Suprapubic skin (tissue), 4 donors: ENCODE measurements around the gene CNOT6L. TPM values are rescaled to one million over a fixed set of nuclear protein-coding genes. Genes with fewer than 3 reads are reported as not detected.

Experiments used
- DNase-seq, 2 donors: peaks; one replicate each; pipeline ENCODE4 v3.0.0-alpha.2; 2019; ENCODE audit warnings: low spot score in 2 of 2
- H3K27ac ChIP-seq: fragments of 200-600 bp; sonication (generic); one replicate; pipeline ENCODE4 v1.5.1; 2019
- H3K27me3 ChIP-seq: fragments of 200-600 bp; sonication (generic); one replicate; pipeline ENCODE4 v1.5.1; 2019
- H3K36me3 ChIP-seq: fragments of 200-600 bp; sonication (generic); one replicate; pipeline ENCODE4 v1.5.1; 2019
- H3K4me1 ChIP-seq: fragments of 200-600 bp; sonication (generic); one replicate; pipeline ENCODE4 v1.5.1; 2019
- H3K4me3 ChIP-seq: fragments of 200-600 bp; sonication (generic); one replicate; pipeline ENCODE4 v1.5.1; 2019; ENCODE audit warnings: mild to moderate bottlenecking
- H3K9me3 ChIP-seq: fragments of 200-600 bp; sonication (generic); one replicate; pipeline ENCODE4 v1.5.1; 2019
- EP300 ChIP-seq: sonication (generic); formaldehyde crosslinking; IDR thresholded peaks from one replicate; pipeline ENCODE4 v1.6.1; 2017; ENCODE audit warnings: antibody characterized with exemption
- POLR2A ChIP-seq, 2 donors: fragments of 450-650 bp; IDR thresholded peaks; one replicate each; pipeline ENCODE4 v1.6.1; 2017; ENCODE audit warnings: antibody characterized with exemption in 2 of 2, mild to moderate bottlenecking in 2 of 2, moderate library complexity in 2 of 2
- POLR2AphosphoS5 ChIP-seq, 3 donors: sonication (generic); formaldehyde crosslinking; IDR thresholded peaks; one replicate each; pipeline ENCODE4 v1.6.1; 2017; ENCODE audit warnings: antibody characterized with exemption in 3 of 3
- WGBS: methylation state at CpG from one replicate; pipeline ENCODE4 v1.1.5; 2018; 5-methylcytosine and 5-hydroxymethylcytosine counted together
- total RNA-seq, 4 donors: library from RNA; depleted of rRNA; stranded (reverse); fragments of >200 nt; gene quantifications; one replicate each; pipeline ENCODE4 v1.1.0, GENCODE V29; 2016
- TF ChIP-seq, protein P1 (sequence below), 2 donors: fragments of 200-600 bp in 1 of 2; fragments of 450-650 bp in 1 of 2; sonication (generic) in 1 of 2; IDR thresholded peaks; one replicate each; pipeline ENCODE4 v1.5.1; 2016 to 2019; ENCODE audit warnings: antibody characterized with exemption in 2 of 2, mild to moderate bottlenecking in 1 of 2, moderate library complexity in 1 of 2

The CNOT6L gene
- total RNA-seq, 4 donors from 2014 or later, result 21.3 to 45.8 (median 39.6) TPM

DNA sequence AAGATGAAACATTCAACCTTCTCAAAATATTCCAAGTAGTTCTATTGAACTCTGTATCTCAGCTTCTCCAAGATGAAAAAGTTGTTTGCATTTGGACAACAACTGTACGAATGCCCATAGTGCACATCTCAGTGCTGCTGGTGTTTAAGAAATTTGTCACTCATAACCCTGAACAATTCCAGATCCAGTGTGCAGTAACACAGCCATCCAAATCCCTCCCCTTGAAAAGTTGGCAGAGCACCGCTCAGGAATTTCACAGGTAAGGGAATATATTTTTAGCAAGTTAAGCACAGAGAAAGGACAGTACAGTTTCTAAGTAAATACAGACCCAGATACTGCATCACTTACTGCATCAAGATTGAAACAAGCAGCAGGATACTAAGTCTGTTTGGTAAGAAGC lies 104.7 kb downstream of the CNOT6L start:
- Histone ChIP-seq H3K27ac (no peak overlapping the region), H3K9me3 (no peaks in the 10 kb centered on the region), H3K4me3 (no peak overlapping the region), H3K4me1 (no peaks in the 10 kb centered on the region), H3K27me3 (no peaks in the 10 kb centered on the region), H3K36me3 (no peaks in the 10 kb centered on the region)
- no peak for DNase-seq
- TF ChIP-seq POLR2A (IDR thresholded peaks at IDR 0.05) (no peak), EP300 (no peak), POLR2AphosphoS5 (IDR thresholded peaks at IDR 0.05) (no peak)
- TF ChIP-seq, protein P1, sequence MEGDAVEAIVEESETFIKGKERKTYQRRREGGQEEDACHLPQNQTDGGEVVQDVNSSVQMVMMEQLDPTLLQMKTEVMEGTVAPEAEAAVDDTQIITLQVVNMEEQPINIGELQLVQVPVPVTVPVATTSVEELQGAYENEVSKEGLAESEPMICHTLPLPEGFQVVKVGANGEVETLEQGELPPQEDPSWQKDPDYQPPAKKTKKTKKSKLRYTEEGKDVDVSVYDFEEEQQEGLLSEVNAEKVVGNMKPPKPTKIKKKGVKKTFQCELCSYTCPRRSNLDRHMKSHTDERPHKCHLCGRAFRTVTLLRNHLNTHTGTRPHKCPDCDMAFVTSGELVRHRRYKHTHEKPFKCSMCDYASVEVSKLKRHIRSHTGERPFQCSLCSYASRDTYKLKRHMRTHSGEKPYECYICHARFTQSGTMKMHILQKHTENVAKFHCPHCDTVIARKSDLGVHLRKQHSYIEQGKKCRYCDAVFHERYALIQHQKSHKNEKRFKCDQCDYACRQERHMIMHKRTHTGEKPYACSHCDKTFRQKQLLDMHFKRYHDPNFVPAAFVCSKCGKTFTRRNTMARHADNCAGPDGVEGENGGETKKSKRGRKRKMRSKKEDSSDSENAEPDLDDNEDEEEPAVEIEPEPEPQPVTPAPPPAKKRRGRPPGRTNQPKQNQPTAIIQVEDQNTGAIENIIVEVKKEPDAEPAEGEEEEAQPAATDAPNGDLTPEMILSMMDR (IDR thresholded peaks at IDR 0.05), result no peak
- 67% methylated on average over 2 of the region's 2 CpGs for WGBS

DNA sequence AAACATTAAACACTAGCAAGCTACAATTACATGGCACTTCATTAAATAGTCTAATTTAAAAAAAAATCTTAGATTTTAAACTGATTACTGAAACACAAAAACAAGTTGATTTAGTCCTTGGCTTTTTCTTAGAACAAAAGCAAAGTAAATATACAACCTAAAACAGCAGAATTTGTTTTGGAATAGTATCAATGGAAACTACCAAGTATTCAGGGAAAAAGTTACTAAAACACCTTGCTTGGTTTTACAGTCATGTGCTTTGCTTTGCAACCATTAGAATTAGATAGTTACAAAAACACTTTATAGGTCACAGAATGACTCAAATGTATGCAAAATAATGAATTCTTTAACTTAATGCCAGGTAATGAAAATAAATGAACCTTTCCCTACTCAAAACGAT lies 105.3 kb downstream of the CNOT6L start:
- H3K4me3 ChIP-seq, result no peak overlapping the region
- no peak for DNase-seq
- H3K4me1 ChIP-seq, result no peaks in the 10 kb centered on the region
- no peaks in the 10 kb centered on the region for H3K27me3 ChIP-seq
- H3K27ac ChIP-seq, result no peak overlapping the region
- WGBS, result 77% methylated on average over 1 of the region's 1 CpG
- TF ChIP-seq EP300 (no peak), POLR2AphosphoS5 (IDR thresholded peaks at IDR 0.05) (no peak), POLR2A (IDR thresholded peaks at IDR 0.05) (no peak)
- TF ChIP-seq, protein P1 (IDR thresholded peaks at IDR 0.05), result no peak
- H3K36me3 ChIP-seq, result no peaks in the 10 kb centered on the region
- no peaks in the 10 kb centered on the region for H3K9me3 ChIP-seq

DNA sequence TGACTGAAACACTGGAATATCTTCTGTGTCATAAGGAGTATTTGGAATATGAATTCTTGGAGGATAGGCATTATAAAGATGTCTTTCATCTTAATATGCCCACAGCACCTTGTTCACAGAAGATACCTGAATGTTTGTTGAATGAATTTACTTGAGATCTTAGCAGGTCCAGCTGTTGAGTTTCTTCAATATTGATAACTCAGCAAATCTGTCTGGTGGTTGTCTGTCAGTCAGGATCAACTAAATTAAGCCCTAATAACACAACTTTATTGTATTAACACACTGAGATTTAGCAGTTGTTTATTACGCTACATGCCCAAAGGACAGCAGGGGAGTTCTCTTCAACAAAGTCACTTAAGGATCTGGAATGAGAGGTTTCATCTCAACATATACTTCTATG lies 106.5 kb downstream of the CNOT6L start:
- TF ChIP-seq POLR2AphosphoS5 (IDR thresholded peaks at IDR 0.05) (no peak), POLR2A (IDR thresholded peaks at IDR 0.05) (no peak), EP300 (no peak)
- TF ChIP-seq, protein P1 (IDR thresholded peaks at IDR 0.05), result no peak
- Histone ChIP-seq H3K27me3 (no peaks in the 10 kb centered on the region), H3K9me3 (no peaks in the 10 kb centered on the region), H3K4me1 (no peaks in the 10 kb centered on the region), H3K4me3 (no peak overlapping the region), H3K36me3 (no peaks in the 10 kb centered on the region), H3K27ac (no peak overlapping the region)
- DNase-seq, result no peak
- WGBS, result 91% methylated on average over 1 of the region's 1 CpG

DNA sequence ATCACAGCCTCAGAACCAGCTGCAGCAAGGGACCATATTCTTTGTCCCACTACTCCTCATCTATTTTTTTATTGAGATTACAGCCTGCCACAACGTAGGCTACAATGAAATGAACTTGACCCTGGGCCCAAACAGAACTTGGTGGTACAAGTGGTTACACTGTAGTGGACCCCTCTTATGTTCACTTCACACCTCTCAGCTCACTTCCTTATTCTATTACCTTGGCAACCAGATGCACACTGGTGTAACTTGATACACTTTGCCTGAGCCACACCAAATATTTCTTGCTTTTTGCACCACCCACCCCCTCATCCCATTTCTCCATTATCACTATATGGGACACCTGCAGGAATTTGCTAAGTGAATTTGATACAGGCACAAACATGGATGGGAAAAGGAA lies 107.7 kb downstream of the CNOT6L start:
- no peaks in the 10 kb centered on the region for H3K27me3 ChIP-seq
- WGBS, result 77% methylated on average over 1 of the region's 1 CpG
- no peaks in the 10 kb centered on the region for H3K9me3 ChIP-seq
- H3K36me3 ChIP-seq, result no peaks in the 10 kb centered on the region
- no peak overlapping the region for H3K27ac ChIP-seq
- no peaks in the 10 kb centered on the region for H3K4me1 ChIP-seq
- no peak overlapping the region for H3K4me3 ChIP-seq
- DNase-seq, result no peak
- TF ChIP-seq POLR2A (IDR thresholded peaks at IDR 0.05), result no peak
- TF ChIP-seq POLR2AphosphoS5 (IDR thresholded peaks at IDR 0.05), result no peak
- TF ChIP-seq EP300, result no peak
- TF ChIP-seq, protein P1 (IDR thresholded peaks at IDR 0.05), result no peak

DNA sequence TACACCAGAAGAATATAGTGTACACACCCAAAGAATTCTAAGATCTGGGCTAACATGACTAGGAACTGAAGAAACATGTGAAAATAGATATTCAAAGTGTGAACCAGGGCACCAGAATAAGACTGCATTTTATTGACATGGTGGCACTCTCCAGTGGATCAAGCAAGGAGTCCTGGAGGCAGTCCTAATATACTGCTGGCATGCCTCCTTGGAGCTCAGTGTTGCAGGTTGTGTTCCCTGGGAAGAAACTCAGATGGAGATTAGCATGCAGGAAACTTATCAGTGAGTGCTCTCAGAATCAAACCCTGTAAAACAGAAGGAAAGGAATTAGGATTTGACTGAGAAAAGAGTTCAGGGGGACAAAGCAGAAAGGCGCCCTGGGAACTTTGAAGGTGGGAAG lies 108.5 kb downstream of the CNOT6L start:
- 100% methylated on average over 1 of the region's 1 CpG for WGBS
- Histone ChIP-seq H3K36me3 (no peaks in the 10 kb centered on the region), H3K27ac (no peak overlapping the region), H3K4me3 (no peak overlapping the region), H3K9me3 (no peaks in the 10 kb centered on the region), H3K4me1 (no peaks in the 10 kb centered on the region), H3K27me3 (no peaks in the 10 kb centered on the region)
- TF ChIP-seq POLR2A (IDR thresholded peaks at IDR 0.05) (no peak), EP300 (no peak), POLR2AphosphoS5 (IDR thresholded peaks at IDR 0.05) (no peak)
- TF ChIP-seq, protein P1 (IDR thresholded peaks at IDR 0.05), result no peak
- DNase-seq, result no peak
